ENCODE results near the gene SPON1.

DNA sequence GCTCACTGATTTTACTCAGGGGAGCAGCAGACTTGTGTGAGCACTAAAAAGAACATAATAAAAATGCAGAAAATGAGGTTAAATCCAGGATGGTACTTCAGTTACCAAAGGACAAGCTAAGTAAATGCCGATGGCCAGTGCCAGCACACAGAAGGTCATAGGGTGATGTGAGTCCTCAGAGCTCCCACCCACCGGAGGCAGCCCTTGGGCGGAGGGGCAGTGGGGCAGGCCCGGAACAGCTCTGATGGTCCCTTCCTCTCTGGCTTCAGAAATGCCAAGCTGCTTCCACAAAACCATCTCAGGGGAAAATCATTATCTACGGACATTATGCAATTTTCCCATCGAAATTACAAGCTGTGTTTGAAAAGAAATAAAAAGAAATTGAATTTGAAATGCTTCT is 271.9 kb downstream of the SPON1 start:
- TF ChIP-seq EZH2 (IDR thresholded peaks at IDR 0.05) (no peak), POLR2AphosphoS5 (IDR thresholded peaks at IDR 0.05; ENCODE audit: borderline replicate concordance, low read depth, low read length) (no peak), FOXP2 (optimal IDR thresholded peaks at IDR 0.05; ENCODE audit: control extremely low read depth, extremely low read length, insufficient read depth) (no peak)

Data from SK-N-MC (cell line).